Measurements from ENCODE around the gene PHACTR2. TPM values are rescaled to one million over a fixed set of nuclear protein-coding genes. Genes with fewer than 3 reads are reported as not detected.

PHACTR2 gene
- polyA plus RNA-seq, 1 experiment, result 38.0 TPM

- H3K4me3 ChIP-seq (ENCODE audit: low read depth, low read length), result no peak overlapping the region
- TF ChIP-seq CTCF (IDR thresholded peaks at IDR 0.05; ENCODE audit: low read depth, low read length), result no peak
- POLR2A ChIA-PET, result no interaction called here
- H3K27me3 ChIP-seq (ENCODE audit: control insufficient read depth, insufficient read depth, low read length), result no peaks in the 10 kb centered on the region
- no peak overlapping the region for H3K27ac ChIP-seq (ENCODE audit: low read depth, low read length)
- CTCF ChIA-PET, result interaction anchor here (1.2 kb wide), 1 partner anchor 169 kb away, joined by 3 read pairs; no protein-coding TSS in a partner anchor
- no peaks in the 10 kb centered on the region for H3K9me3 ChIP-seq (ENCODE audit: control insufficient read depth, insufficient read depth, low read length)
- DNase-seq (ENCODE audit: low read depth, low spot score), result no peak
Observed at GRCh38 chr6:143772116-143773086, 94.6 kb downstream of the PHACTR2 start.

- no peaks in the 10 kb centered on the region for H3K9me3 ChIP-seq (ENCODE audit: control insufficient read depth, insufficient read depth, low read length)
- no peak for TF ChIP-seq CTCF (IDR thresholded peaks at IDR 0.05; ENCODE audit: low read depth, low read length)
- CTCF ChIA-PET, result no interaction called here
- no peak for DNase-seq (ENCODE audit: low read depth, low spot score)
- H3K27ac ChIP-seq (ENCODE audit: low read depth, low read length), result no peak overlapping the region
- no peak overlapping the region for H3K4me3 ChIP-seq (ENCODE audit: low read depth, low read length)
- no peaks in the 10 kb centered on the region for H3K27me3 ChIP-seq (ENCODE audit: control insufficient read depth, insufficient read depth, low read length)
- POLR2A ChIA-PET, result no interaction called here
Observed at GRCh38 chr6:143773506-143774150, 95.9 kb downstream of the PHACTR2 start.

DNA sequence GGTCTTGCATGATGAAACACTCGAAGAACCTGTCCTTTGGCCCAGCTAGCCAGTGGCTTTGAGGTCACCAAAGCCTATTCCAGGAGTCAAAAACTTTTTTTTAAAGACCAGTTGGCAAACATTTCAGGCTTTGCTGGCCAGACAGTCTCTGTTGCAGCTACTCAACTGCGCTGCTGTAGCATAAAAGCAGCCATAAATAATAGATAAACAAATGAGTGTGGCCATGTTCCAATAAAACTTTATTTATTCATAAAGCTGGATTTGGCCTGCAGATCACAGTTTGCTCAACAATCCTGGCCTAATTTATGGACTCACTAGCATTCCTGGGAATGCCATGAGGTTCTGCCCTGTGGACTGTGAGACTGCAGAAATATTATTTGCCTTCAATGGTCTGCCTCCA, 96.6 kb downstream of the PHACTR2 start:
- no peak for DNase-seq (ENCODE audit: low read depth, low spot score)
- Histone ChIP-seq H3K4me3 (ENCODE audit: low read depth, low read length) (no peak overlapping the region), H3K9me3 (ENCODE audit: control insufficient read depth, insufficient read depth, low read length) (no peaks in the 10 kb centered on the region), H3K27ac (ENCODE audit: low read depth, low read length) (no peak overlapping the region), H3K27me3 (ENCODE audit: control insufficient read depth, insufficient read depth, low read length) (no peaks in the 10 kb centered on the region)
- ChIA-PET POLR2A (no interaction called here), CTCF (no interaction called here)
- no peak for TF ChIP-seq CTCF (IDR thresholded peaks at IDR 0.05; ENCODE audit: low read depth, low read length)

- POLR2A ChIA-PET, result no interaction called here
- H3K4me3 ChIP-seq (ENCODE audit: low read depth, low read length), result no peak overlapping the region
- CTCF ChIA-PET, result no interaction called here
- H3K27me3 ChIP-seq (ENCODE audit: control insufficient read depth, insufficient read depth, low read length), result no peaks in the 10 kb centered on the region
- no peaks in the 10 kb centered on the region for H3K9me3 ChIP-seq (ENCODE audit: control insufficient read depth, insufficient read depth, low read length)
- no peak for DNase-seq (ENCODE audit: low read depth, low spot score)
- H3K27ac ChIP-seq (ENCODE audit: low read depth, low read length), result no peak overlapping the region
- TF ChIP-seq CTCF (IDR thresholded peaks at IDR 0.05; ENCODE audit: low read depth, low read length), result no peak
Observed at GRCh38 chr6:143775336-143775735, 97.6 kb downstream of the PHACTR2 start.

DNA sequence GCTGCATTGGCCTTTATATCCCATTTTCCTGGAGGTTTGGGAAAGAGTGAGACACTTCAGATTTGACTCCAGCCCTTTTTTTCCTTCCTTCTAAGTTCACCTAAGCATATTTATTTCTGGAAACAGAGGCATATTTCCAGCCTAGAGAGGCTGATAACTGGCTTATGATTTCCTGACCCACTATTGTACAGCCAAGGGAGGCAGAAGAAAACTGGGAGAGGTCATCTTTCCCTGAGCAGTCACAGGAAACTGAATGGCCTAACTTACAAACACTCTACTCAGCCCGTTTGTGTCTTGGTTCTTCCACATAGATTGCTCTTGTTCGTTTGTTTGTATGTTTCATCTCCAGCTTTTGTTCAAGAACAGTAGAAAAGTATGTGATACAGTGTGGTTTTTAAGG, 101.2 kb downstream of the PHACTR2 start:
- Histone ChIP-seq H3K9me3 (ENCODE audit: control insufficient read depth, insufficient read depth, low read length) (no peaks in the 10 kb centered on the region), H3K4me3 (ENCODE audit: low read depth, low read length) (no peak overlapping the region), H3K27me3 (ENCODE audit: control insufficient read depth, insufficient read depth, low read length) (no peaks in the 10 kb centered on the region), H3K27ac (ENCODE audit: low read depth, low read length) (no peak overlapping the region)
- ChIA-PET POLR2A (no interaction called here), CTCF (interaction anchor here (0.6 kb wide), 1 partner anchor 16 kb away, joined by 6 read pairs; no protein-coding TSS in a partner anchor)
- no peak for TF ChIP-seq CTCF (IDR thresholded peaks at IDR 0.05; ENCODE audit: low read depth, low read length)
- DNase-seq (ENCODE audit: low read depth, low spot score), result no peak

Measured in AG04450 (cell line).